Activated CD4-positive, alpha-beta T cell treated with anti-CD3 and anti-CD28 coated beads, Interleukin-2, Interleukin-4, amounts not matched to agents 100 ng/mL and 50 ng/mL, durations not matched to agents 16 hours and 8 hours (primary cell): ENCODE data around the gene ARHGAP21.
"Not testable (repeated sequence)": the region's sequence is repeated elsewhere in the genome, so short reads cannot be mapped to it uniquely, and the experiment has no call there.

Experiments
- DNase-seq: peaks from one replicate; pipeline ENCODE4 v3.0.0-alpha.2; 2020; ENCODE audit warnings: low spot score

The ARHGAP21 gene

GRCh38 chr10:24683554-24683953, 40.1 kb downstream of the ARHGAP21 start:
- no peak for DNase-seq

- no peak for DNase-seq
These were observed 42.1 kb downstream of the ARHGAP21 start for GRCh38 chr10:24681572-24682088.

GRCh38 chr10:24680647-24681524, 42.8 kb downstream of the ARHGAP21 start:
- DNase-seq, result no peak

GRCh38 chr10:24678757-24679156, 44.9 kb downstream of the ARHGAP21 start:
- no peak for DNase-seq

- peak; percentile 23 for DNase-seq
These were observed 48.6 kb downstream of the ARHGAP21 start for GRCh38 chr10:24674892-24675632.

- DNase-seq, result no peak
These were observed 52.6 kb downstream of the ARHGAP21 start for GRCh38 chr10:24670964-24671670.

GRCh38 chr10:24669285-24669852, 54.3 kb downstream of the ARHGAP21 start:
- no peak for DNase-seq

- no peak for DNase-seq
These were observed 55.4 kb downstream of the ARHGAP21 start for GRCh38 chr10:24668247-24668646.

GRCh38 chr10:24664991-24665390, 58.7 kb downstream of the ARHGAP21 start:
- DNase-seq, result no peak

- DNase-seq, result no peak
These were observed 62.3 kb downstream of the ARHGAP21 start for GRCh38 chr10:24661376-24661775.

GRCh38 chr10:24658319-24658718, 65.4 kb downstream of the ARHGAP21 start:
- not testable (repeated sequence) for DNase-seq

- not testable (repeated sequence) for DNase-seq
These were observed 67.4 kb downstream of the ARHGAP21 start for GRCh38 chr10:24656326-24656725.

- no peak for DNase-seq
These were observed 71.2 kb downstream of the ARHGAP21 start for GRCh38 chr10:24652381-24652957.

- DNase-seq, result no peak
These were observed 71.8 kb downstream of the ARHGAP21 start for GRCh38 chr10:24651923-24652322.

- no peak for DNase-seq
These were observed 72.9 kb downstream of the ARHGAP21 start for GRCh38 chr10:24650669-24651391.

- DNase-seq, result no peak
These were observed 77.9 kb downstream of the ARHGAP21 start for GRCh38 chr10:24645784-24646183.

GRCh38 chr10:24645022-24645421, 78.7 kb downstream of the ARHGAP21 start:
- no peak for DNase-seq

GRCh38 chr10:24643679-24644209, 79.9 kb downstream of the ARHGAP21 start:
- no peak for DNase-seq

GRCh38 chr10:24642921-24643678, 80.6 kb downstream of the ARHGAP21 start:
- peak; percentile 60 for DNase-seq

- no peak for DNase-seq
These were observed 84.6 kb downstream of the ARHGAP21 start for GRCh38 chr10:24639124-24639523.
